ENCODE measurements around the gene VAPB.
"Not testable (repeated sequence)": the region's sequence is repeated elsewhere in the genome, so short reads cannot be mapped to it uniquely, and the experiment has no call there.

The VAPB gene

DNA sequence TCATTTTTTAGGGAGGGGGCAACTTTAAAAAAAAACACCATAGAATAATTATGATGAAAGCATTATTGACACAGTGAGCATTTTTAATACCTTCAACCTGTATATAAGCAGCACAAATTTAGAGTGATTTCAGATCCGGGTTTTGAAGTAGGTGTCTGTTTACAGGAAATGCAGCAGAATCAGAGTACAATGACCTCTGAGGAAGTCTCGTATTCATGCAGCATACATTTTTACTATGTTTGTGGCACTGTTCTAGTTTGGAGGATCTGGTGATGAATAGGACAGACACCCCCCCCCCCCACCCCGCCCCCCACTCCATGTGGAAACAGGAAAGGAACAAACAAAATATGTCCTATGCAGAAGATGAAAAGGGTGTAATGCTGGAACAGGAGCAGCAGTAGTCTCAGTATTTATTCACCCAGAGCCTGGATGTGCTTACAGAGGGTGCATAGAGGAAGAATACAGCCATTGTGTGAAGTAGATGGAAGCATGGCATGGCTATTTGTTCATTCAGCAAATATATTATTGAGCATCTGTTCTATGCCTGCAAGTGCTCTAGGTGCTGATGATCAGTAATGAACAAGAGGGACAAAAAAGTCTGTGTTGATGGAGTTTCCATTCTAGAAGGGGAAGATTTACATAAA lies 19.7 kb downstream of the VAPB start:
- Histone ChIP-seq H2AK5ac (ENCODE audit: low read length) (no peak overlapping the region), H2BK5ac (ENCODE audit: low read length) (no peak overlapping the region), H3K79me1 (ENCODE audit: low read length) (peaks cover 21% of the 10 kb centered on the region), H3K36me3 (ENCODE audit: control insufficient read depth, insufficient read depth, low read length) (no peaks in the 10 kb centered on the region), H4K8ac (ENCODE audit: low read depth, low read length) (no peak overlapping the region), H3K56ac (ENCODE audit: low read length) (no peak overlapping the region), H3K18ac (ENCODE audit: low read length) (no peak overlapping the region), H3K4ac (ENCODE audit: low read depth, low read length) (no peak overlapping the region), H3K9ac (ENCODE audit: low read length) (no peak overlapping the region), H2BK15ac (replicated peaks; ENCODE audit: low read depth) (no peak overlapping the region), H2BK120ac (ENCODE audit: low read depth, low read length) (no peak overlapping the region), H3K4me1 (ENCODE audit: control insufficient read depth, low read depth, low read length) (peaks cover 4% of the 10 kb centered on the region), H3K4me2 (ENCODE audit: low read length) (no peak overlapping the region), H3K23ac (ENCODE audit: low read length) (no peak overlapping the region), H4K5ac (ENCODE audit: low read length) (no peak overlapping the region), H3K27me3 (ENCODE audit: insufficient read depth, low read length, poor library complexity) (no peaks in the 10 kb centered on the region), H3K4me3 (ENCODE audit: low read length) (no peak overlapping the region), H3K27ac (ENCODE audit: low read depth, low read length) (no peak overlapping the region), H3K79me2 (ENCODE audit: control insufficient read depth, insufficient read depth, low read length) (peaks cover 38% of the 10 kb centered on the region)
- DNase-seq: no peak
- no CpG with 5 or more reads among the region's 3 CpGs for WGBS (ENCODE audit: extremely low coverage, insufficient coverage, low lambda C conversion rate)

- not testable (repeated sequence) for H3K9ac ChIP-seq (ENCODE audit: low read length); H2AK5ac ChIP-seq (ENCODE audit: low read length); DNase-seq; H2BK15ac ChIP-seq (replicated peaks; ENCODE audit: low read depth); H3K27ac ChIP-seq (ENCODE audit: low read depth, low read length); H3K36me3 ChIP-seq (ENCODE audit: control insufficient read depth, insufficient read depth, low read length); H4K8ac ChIP-seq (ENCODE audit: low read depth, low read length); H3K18ac ChIP-seq (ENCODE audit: low read length); H3K56ac ChIP-seq (ENCODE audit: low read length); H4K5ac ChIP-seq (ENCODE audit: low read length); H2BK5ac ChIP-seq (ENCODE audit: low read length); H3K23ac ChIP-seq (ENCODE audit: low read length); H3K4me1 ChIP-seq (ENCODE audit: control insufficient read depth, low read depth, low read length); H3K4me3 ChIP-seq (ENCODE audit: low read length); H3K27me3 ChIP-seq (ENCODE audit: insufficient read depth, low read length, poor library complexity); H2BK120ac ChIP-seq (ENCODE audit: low read depth, low read length); H3K4ac ChIP-seq (ENCODE audit: low read depth, low read length); H3K4me2 ChIP-seq (ENCODE audit: low read length)
- WGBS (ENCODE audit: extremely low coverage, insufficient coverage, low lambda C conversion rate): no CpG with 5 or more reads among the region's 35 CpGs
- Histone ChIP-seq H3K79me1 (ENCODE audit: low read length) (peaks cover 15% of the 10 kb centered on the region), H3K79me2 (ENCODE audit: control insufficient read depth, insufficient read depth, low read length) (peaks cover 16% of the 10 kb centered on the region)
Measured at GRCh38 chr20:58414216-58414615, 25.2 kb downstream of the VAPB start.

GRCh38 chr20:58414786-58415185 lies 25.8 kb downstream of the VAPB start:
- not testable (repeated sequence) for H4K8ac ChIP-seq (ENCODE audit: low read depth, low read length); H3K56ac ChIP-seq (ENCODE audit: low read length); DNase-seq; H2BK15ac ChIP-seq (replicated peaks; ENCODE audit: low read depth); H3K27ac ChIP-seq (ENCODE audit: low read depth, low read length); H3K4me1 ChIP-seq (ENCODE audit: control insufficient read depth, low read depth, low read length); H2AK5ac ChIP-seq (ENCODE audit: low read length); H3K27me3 ChIP-seq (ENCODE audit: insufficient read depth, low read length, poor library complexity); H2BK120ac ChIP-seq (ENCODE audit: low read depth, low read length); H3K23ac ChIP-seq (ENCODE audit: low read length); H3K4ac ChIP-seq (ENCODE audit: low read depth, low read length); H3K36me3 ChIP-seq (ENCODE audit: control insufficient read depth, insufficient read depth, low read length); H4K5ac ChIP-seq (ENCODE audit: low read length); H2BK5ac ChIP-seq (ENCODE audit: low read length); H3K9ac ChIP-seq (ENCODE audit: low read length); H3K4me2 ChIP-seq (ENCODE audit: low read length); H3K4me3 ChIP-seq (ENCODE audit: low read length); H3K18ac ChIP-seq (ENCODE audit: low read length)
- WGBS (ENCODE audit: extremely low coverage, insufficient coverage, low lambda C conversion rate): no CpG with 5 or more reads among the region's 26 CpGs
- H3K79me2 ChIP-seq (ENCODE audit: control insufficient read depth, insufficient read depth, low read length): peaks cover 18% of the 10 kb centered on the region
- H3K79me1 ChIP-seq (ENCODE audit: low read length): peaks cover 19% of the 10 kb centered on the region

DNA sequence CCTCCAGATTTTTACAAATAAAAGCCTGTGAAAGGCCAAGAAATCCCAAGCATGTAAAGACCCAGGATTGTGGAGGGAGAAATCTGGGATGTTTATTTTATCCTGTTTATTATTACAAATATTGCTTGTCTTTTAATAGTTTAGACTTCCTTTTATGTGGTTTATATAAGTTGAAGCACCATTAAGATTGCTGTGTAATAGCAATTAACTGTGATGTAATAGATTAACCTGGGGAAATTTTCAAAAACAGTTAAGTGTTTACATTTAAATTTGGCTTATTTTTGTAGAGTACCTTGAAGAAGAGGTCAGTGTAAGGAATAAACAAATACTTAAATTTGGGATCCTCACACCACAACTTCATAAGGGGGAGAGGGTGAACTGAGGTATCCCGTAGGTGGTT lies 27.0 kb downstream of the VAPB start:
- Histone ChIP-seq H3K4ac (ENCODE audit: low read depth, low read length) (no peak overlapping the region), H3K36me3 (ENCODE audit: control insufficient read depth, insufficient read depth, low read length) (no peaks in the 10 kb centered on the region), H3K4me1 (ENCODE audit: control insufficient read depth, low read depth, low read length) (peaks cover 3% of the 10 kb centered on the region), H3K56ac (ENCODE audit: low read length) (no peak overlapping the region), H3K79me2 (ENCODE audit: control insufficient read depth, insufficient read depth, low read length) (peaks cover 8% of the 10 kb centered on the region), H3K23ac (ENCODE audit: low read length) (no peak overlapping the region), H2BK5ac (ENCODE audit: low read length) (no peak overlapping the region), H2BK120ac (ENCODE audit: low read depth, low read length) (no peak overlapping the region), H2AK5ac (ENCODE audit: low read length) (no peak overlapping the region), H2BK15ac (replicated peaks; ENCODE audit: low read depth) (no peak overlapping the region), H3K79me1 (ENCODE audit: low read length) (peaks cover 17% of the 10 kb centered on the region), H3K27ac (ENCODE audit: low read depth, low read length) (no peak overlapping the region), H3K4me3 (ENCODE audit: low read length) (no peak overlapping the region), H4K8ac (ENCODE audit: low read depth, low read length) (no peak overlapping the region), H3K18ac (ENCODE audit: low read length) (no peak overlapping the region), H4K5ac (ENCODE audit: low read length) (no peak overlapping the region), H3K27me3 (ENCODE audit: insufficient read depth, low read length, poor library complexity) (no peaks in the 10 kb centered on the region), H3K9ac (ENCODE audit: low read length) (no peak overlapping the region), H3K4me2 (ENCODE audit: low read length) (no peak overlapping the region)
- DNase-seq: no peak
- WGBS (ENCODE audit: extremely low coverage, insufficient coverage, low lambda C conversion rate): no CpG with 5 or more reads among the region's 1 CpG

- H3K9ac ChIP-seq (ENCODE audit: low read length): no peak overlapping the region
Measured at GRCh38 chr20:58416835-58417234, 27.8 kb downstream of the VAPB start.

GRCh38 chr20:58417438-58417837 lies 28.4 kb downstream of the VAPB start:
- Histone ChIP-seq H3K79me2 (ENCODE audit: control insufficient read depth, insufficient read depth, low read length) (peaks cover 7% of the 10 kb centered on the region), H3K9ac (ENCODE audit: low read length) (no peak overlapping the region), H4K5ac (ENCODE audit: low read length) (no peak overlapping the region), H2BK120ac (ENCODE audit: low read depth, low read length) (no peak overlapping the region), H3K27ac (ENCODE audit: low read depth, low read length) (no peak overlapping the region), H2BK15ac (replicated peaks; ENCODE audit: low read depth) (no peak overlapping the region), H4K8ac (ENCODE audit: low read depth, low read length) (no peak overlapping the region), H2BK5ac (ENCODE audit: low read length) (no peak overlapping the region), H3K36me3 (ENCODE audit: control insufficient read depth, insufficient read depth, low read length) (no peaks in the 10 kb centered on the region), H3K27me3 (ENCODE audit: insufficient read depth, low read length, poor library complexity) (no peaks in the 10 kb centered on the region), H3K23ac (ENCODE audit: low read length) (no peak overlapping the region), H3K18ac (ENCODE audit: low read length) (no peak overlapping the region), H3K56ac (ENCODE audit: low read length) (no peak overlapping the region), H3K79me1 (ENCODE audit: low read length) (peaks cover 21% of the 10 kb centered on the region), H3K4me2 (ENCODE audit: low read length) (no peak overlapping the region), H2AK5ac (ENCODE audit: low read length) (no peak overlapping the region), H3K4ac (ENCODE audit: low read depth, low read length) (no peak overlapping the region), H3K4me3 (ENCODE audit: low read length) (no peak overlapping the region), H3K4me1 (ENCODE audit: control insufficient read depth, low read depth, low read length) (peaks cover 3% of the 10 kb centered on the region)
- WGBS (ENCODE audit: extremely low coverage, insufficient coverage, low lambda C conversion rate): no CpG with 5 or more reads among the region's 3 CpGs
- no peak for DNase-seq

More at GRCh38 chr20:58416835-58417234, 27.8 kb downstream of the VAPB start:
- no peak for DNase-seq
- Histone ChIP-seq H3K79me2 (ENCODE audit: control insufficient read depth, insufficient read depth, low read length) (peaks cover 7% of the 10 kb centered on the region), H4K8ac (ENCODE audit: low read depth, low read length) (no peak overlapping the region), H3K23ac (ENCODE audit: low read length) (no peak overlapping the region), H3K27ac (ENCODE audit: low read depth, low read length) (no peak overlapping the region), H2BK5ac (ENCODE audit: low read length) (no peak overlapping the region), H3K27me3 (ENCODE audit: insufficient read depth, low read length, poor library complexity) (no peaks in the 10 kb centered on the region), H3K4me3 (ENCODE audit: low read length) (no peak overlapping the region), H3K4me2 (ENCODE audit: low read length) (no peak overlapping the region), H4K5ac (ENCODE audit: low read length) (no peak overlapping the region), H2BK120ac (ENCODE audit: low read depth, low read length) (no peak overlapping the region), H3K56ac (ENCODE audit: low read length) (no peak overlapping the region), H3K36me3 (ENCODE audit: control insufficient read depth, insufficient read depth, low read length) (no peaks in the 10 kb centered on the region), H3K79me1 (ENCODE audit: low read length) (peaks cover 21% of the 10 kb centered on the region), H3K4me1 (ENCODE audit: control insufficient read depth, low read depth, low read length) (peaks cover 3% of the 10 kb centered on the region), H3K4ac (ENCODE audit: low read depth, low read length) (no peak overlapping the region), H3K18ac (ENCODE audit: low read length) (no peak overlapping the region), H2BK15ac (replicated peaks; ENCODE audit: low read depth) (no peak overlapping the region), H2AK5ac (ENCODE audit: low read length) (no peak overlapping the region)
- no CpG with 5 or more reads among the region's 2 CpGs for WGBS (ENCODE audit: extremely low coverage, insufficient coverage, low lambda C conversion rate)
